Activated T-cell treated with anti-CD3 and anti-CD28 coated beads for 24 hours (primary cell): ENCODE data around the gene RNU1-4.
"Not testable (repeated sequence)": the region's sequence is repeated elsewhere in the genome, so short reads cannot be mapped to it uniquely, and the experiment has no call there.

Source experiments
- DNase-seq: peaks from one replicate; pipeline ENCODE4 v3.0.0-alpha.2; 2020; ENCODE audit warnings: low read depth

RNU1-4 gene

GRCh38 chr1:16728243-16728949 lies 11.9 kb upstream of the RNU1-4 start:
- DNase-seq: not testable (repeated sequence)

DNA sequence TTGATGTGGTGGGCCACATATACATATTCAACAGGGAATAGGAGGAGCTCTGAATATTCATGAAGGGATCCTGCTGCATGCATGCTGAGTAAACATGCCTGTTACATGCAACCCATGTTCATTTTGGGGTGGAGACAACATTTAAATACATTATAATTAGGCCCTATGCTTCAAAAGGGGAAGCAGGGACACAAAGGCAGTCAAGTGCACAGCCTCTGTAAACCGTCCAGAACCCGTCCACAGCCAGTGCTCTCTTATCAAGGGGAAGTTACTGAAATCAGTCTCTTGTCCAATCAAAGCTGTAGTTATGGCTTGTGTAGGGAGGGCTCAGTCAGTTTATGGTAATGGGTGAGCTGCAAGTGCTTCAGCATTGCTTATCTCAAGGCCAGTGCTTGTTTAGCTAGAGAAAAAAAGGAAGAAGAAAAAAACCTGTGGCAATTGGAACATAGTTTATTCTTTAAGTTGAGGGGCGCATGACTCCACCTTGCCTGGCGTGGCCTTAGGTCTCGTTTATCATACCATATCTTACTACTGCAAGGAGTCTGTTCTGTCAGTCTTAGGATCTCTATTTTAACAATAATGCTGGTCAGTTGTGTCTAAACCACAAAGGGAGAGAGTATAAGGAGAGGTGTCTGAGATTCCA lies 7.9 kb upstream of the RNU1-4 start:
- DNase-seq: not testable (repeated sequence)

GRCh38 chr1:16741230-16741629 lies 914 bp downstream of the RNU1-4 start:
- DNase-seq: not testable (repeated sequence)

- DNase-seq: not testable (repeated sequence)
These were observed 7.3 kb downstream of the RNU1-4 start for GRCh38 chr1:16747660-16748059.

- not testable (repeated sequence) for DNase-seq
These were observed 8.4 kb downstream of the RNU1-4 start for GRCh38 chr1:16748710-16749109.

GRCh38 chr1:16749910-16750888 lies 9.9 kb downstream of the RNU1-4 start:
- not testable (repeated sequence) for DNase-seq

DNA sequence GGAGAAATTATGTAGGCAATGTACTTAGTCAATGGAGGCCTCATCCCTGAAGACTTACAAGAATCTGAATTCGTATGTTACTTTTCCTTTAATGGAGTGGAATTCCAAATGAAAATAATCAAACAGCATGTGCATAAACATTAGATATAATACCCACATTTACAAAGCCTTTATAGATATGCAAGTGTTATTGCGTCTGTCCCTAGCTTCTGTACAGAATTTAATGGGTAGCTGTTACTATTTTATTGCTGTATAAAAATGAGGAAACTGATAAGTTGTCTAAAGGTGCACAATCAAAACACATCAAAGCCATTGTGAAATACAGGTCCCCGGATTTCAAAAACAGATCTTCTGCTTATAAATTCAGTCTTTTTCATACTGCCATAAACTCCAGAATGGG lies 12.5 kb downstream of the RNU1-4 start:
- DNase-seq: not testable (repeated sequence)

DNA sequence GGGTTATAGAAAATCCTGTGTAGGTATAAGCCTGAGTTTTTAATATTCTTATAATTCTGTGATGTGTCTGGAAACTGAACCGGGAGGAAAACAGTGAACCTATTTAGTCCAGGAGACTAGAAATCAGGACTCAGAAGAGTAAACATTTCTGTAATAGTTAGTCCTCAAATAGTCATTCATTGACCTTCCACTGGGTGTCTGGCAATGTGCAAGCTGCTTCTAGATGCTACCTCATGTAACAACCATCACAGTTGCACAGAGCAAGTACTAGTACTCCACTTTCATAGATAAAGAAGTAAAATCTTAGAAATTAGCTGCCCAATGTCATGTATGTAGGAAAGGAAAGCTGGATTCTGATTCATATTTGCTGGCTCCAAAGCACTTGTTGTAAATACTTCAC lies 15.1 kb downstream of the RNU1-4 start:
- DNase-seq: not testable (repeated sequence)

- not testable (repeated sequence) for DNase-seq
These were observed 15.6 kb downstream of the RNU1-4 start for GRCh38 chr1:16755932-16756331.

GRCh38 chr1:16757574-16757973 lies 17.3 kb downstream of the RNU1-4 start:
- not testable (repeated sequence) for DNase-seq

GRCh38 chr1:16758060-16758459 lies 17.7 kb downstream of the RNU1-4 start:
- DNase-seq: not testable (repeated sequence)

DNA sequence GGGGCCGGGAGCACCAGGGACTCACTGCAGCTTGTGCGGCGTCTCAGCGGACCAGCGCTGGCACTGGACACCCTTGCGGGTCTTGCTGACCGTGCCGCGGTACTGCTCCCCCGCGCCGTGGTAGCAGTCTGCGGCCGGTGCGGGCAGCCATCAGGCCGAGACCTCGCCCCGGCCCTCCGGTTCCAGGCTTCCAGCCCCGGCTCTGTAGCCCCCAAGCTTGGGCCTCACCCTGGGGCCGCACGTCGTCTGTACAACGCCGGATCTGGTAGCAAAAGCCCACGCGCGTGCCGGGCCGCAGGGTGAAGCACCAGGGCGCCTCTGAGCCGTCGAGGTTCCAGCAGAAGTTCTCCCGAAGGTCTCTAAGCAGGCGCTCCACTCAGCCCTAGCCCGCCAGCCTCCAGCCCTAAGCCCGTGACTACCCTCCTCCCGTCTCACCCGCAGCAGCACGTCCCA lies 18.8 kb downstream of the RNU1-4 start:
- DNase-seq: not testable (repeated sequence)

- DNase-seq: not testable (repeated sequence)
These were observed 19.5 kb downstream of the RNU1-4 start for GRCh38 chr1:16759650-16760455.

- not testable (repeated sequence) for DNase-seq
These were observed 20.1 kb downstream of the RNU1-4 start for GRCh38 chr1:16760456-16760765.

DNA sequence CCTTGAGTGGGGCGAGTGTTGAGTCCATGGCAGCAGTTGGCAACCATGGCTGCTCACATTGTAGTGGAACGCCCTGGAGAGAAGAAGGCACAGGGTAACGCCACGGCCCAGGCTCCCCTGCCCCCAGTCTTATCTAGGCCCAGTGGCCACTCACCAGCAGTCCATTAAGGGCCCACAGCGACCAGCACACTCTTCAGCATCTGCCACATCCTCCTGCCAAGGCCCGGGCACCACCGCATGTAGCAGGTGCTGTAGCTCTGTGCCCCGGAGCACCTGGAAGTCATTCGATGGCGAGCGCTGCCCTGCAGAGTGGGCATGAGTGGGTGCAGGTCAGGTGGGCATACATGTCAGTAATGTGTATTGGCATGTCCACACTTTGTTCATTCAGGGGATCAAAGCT lies 20.5 kb downstream of the RNU1-4 start:
- DNase-seq: not testable (repeated sequence)

DNA sequence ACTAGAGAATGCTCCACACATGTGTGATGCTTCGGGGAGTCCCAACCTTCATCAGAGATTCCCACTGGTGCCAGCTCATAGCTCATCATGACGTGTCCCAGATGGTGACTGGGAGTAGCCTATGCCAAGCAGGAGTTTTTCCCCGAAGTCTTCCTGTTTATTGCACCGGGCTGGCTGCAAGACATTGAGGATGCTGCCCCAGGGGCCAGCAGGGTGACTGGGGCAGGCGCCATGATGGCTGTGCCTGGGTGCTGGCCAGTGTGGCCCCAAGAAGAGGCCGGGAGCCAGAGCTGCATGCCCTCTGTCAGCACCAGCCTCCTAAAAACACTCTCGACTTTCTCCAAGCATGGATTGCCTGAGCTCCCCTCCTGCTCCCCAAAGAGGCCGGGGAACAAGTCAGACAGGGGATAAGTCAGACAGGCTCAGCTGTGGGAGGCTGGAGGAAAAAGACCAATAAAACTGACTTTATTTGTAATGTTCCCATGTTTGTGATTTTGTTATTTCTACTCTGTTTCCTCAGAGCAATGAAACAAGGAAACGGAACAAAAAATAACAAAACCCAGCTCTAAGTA lies 24.0 kb downstream of the RNU1-4 start:
- not testable (repeated sequence) for DNase-seq

DNA sequence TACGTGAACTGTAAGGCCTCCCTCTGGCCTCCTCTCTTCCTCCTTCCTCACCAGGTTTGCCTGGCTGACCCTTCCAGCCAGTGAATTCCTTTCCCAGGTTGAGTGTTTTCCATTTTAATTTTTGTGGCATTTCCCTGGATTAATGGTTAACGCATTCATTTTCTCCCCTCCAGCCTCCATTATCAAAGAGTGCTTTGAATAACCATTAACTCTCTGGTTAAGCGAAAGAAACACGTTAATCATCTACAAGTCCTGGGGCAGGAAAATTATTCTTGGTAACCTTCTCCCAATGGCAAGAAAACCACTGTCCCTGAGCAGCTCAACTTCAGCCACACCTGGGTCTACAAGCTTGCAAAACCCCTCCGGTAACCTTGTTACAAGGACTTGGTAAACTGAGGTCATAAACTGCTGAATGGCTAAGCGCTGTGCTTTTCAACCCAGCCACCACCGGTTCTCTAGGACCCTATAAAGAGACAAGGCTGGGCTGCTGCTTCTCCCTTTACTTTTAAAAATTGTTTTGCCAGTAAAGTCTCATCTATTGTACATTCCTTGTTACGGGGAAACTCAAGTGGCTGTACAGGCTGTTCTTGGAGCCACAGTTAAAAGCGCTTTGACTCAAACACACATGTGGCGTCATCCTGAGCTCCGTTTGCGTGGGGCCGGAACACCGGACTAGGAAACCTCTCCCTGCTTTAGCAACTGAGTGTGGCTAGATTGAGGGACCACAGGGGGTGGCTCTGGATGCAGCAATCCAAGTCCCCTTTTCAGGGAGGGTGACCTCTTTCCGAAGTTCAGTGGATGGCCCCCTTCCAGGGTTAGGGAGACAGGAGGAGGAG lies 24.7 kb downstream of the RNU1-4 start:
- DNase-seq: not testable (repeated sequence)

DNA sequence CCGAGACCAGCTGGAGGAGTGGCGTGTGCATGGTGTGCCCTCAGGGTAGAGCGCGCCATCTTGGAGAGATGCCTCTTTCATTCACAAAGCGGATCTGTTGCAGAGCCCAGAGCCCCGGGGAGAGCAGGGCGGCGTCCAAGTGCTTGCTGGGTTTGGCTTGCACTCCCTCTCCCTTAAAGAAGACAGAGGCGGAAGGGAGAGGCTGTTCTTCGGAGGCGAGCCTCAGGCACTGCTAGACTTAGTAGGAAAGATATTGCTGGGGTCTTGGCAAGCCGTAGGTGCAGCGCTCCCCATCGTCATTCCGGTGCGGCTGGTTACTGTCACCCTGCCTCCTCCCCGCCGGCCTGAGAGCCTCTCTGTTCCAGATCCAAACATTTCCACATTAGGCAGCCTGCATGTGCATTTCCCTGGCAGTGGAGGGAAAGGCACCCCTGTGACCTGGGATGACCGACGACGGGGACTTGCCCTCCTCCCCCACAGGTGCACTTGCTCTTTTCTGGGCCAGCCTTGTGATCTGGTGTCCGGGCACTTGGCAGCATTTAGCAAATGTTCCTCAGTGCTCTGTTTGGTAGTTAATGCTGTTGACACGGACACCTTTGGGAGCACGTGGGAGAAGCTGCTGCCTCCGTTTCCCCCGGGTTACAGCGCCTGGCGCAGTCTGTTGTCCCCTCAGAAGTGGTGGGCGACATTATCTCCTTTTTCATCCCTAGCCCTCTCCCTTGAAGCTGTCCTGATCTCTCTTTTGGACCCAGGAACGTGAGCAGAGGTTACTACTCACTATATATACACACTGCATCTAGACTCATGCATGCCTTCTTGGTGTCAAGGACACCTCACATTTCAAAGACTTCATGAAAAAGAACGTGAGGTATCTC lies 25.7 kb downstream of the RNU1-4 start:
- not testable (repeated sequence) for DNase-seq

DNA sequence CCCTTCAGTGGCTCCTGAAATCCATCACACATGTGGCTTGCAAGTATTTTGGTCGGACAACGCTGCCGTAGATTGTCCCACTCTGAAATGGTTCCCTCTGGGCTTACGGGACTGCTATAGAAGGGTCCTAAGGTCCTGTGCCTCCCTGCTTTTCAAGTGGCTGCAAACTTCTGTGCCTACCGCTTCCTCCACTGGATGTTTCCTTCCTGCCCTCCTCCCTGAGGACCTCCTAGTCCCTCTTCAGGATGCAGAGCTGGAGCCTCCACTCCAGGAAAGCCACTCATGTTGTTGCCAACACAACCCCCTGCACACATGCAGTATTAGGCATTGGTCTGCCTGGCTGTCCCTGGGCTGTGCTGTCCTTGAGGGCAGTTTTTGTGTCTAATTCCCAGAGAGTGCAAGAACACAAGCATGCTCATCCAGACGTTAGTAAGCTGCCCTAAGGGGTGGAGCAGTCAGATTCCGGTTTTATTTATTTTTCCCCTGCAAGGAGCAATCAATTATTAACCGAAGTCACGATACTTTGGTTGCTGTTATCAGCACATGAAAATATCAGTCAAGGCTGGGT lies 26.5 kb downstream of the RNU1-4 start:
- not testable (repeated sequence) for DNase-seq
